Aortic smooth muscle cell (primary cell): Measurements from ENCODE around the gene LGALS9B. TPM values are rescaled to one million over a fixed set of nuclear protein-coding genes. Genes with fewer than 3 reads are reported as not detected.

ENCODE experiments used
- total RNA-seq: library from RNA; depleted of rRNA; stranded (reverse); fragments of >200 nt; gene quantifications from 2 replicates; pipeline ENCODE4 v1.2.3, GENCODE V29; 2014

Gene LGALS9B
- not detected in 2 replicates for total RNA-seq

GRCh38 chr17:20467447-20467846 is at the start of gene LGALS9B:
LGALS9B (minus strand) TSS chr17:20467539; CDS start chr17:20467470, 69 bp downstream.

Other genes with a start within 250 kb of the LGALS9B start
- gene CDRT15L2, start 112.2 kb upstream of the LGALS9B start, total RNA-seq, result not detected in 2 replicates